ENCODE results near the gene LSM3. TPM values are rescaled to one million over a fixed set of nuclear protein-coding genes. Genes with fewer than 3 reads are reported as not detected.

Gene LSM3
- total and polyA plus RNA-seq, 12 donors, result 4.1 to 25.8 (median 9.5) TPM

DNA sequence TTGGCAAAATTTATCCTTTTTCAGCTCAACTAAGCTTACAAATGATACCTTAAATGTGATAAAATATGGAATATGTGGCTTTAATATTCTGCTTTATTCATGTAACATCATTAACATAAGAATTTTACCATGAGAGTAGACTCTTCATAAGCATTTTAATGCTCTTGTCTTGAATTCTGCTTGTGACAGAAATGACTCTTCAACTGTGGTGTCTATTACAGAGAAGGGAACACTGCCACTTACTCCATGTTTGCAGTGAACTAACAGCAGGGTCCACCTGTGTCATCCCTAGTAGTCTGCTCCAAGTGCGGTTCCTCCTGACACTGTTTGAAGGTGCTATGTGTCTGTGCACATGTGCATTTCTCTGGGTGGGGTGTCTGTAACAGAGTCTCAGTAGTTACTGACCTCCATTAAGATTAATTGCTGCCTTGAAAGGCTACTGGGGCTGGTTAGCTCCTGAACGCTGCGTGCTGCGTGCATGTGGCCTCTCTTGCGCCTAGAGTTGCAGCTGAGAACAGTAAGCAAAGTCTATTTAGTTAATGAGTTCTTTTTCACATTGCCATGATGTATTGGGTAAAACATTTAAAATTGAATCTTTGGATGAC lies 8.3 kb downstream of the LSM3 start:
- Histone ChIP-seq H3K27ac (no peak overlapping the region), H3K4me3 (no peak overlapping the region), H3K36me3 (replicated peaks in 1 of 2) (peaks cover 0 to 34% of the 10 kb centered on the region in 2 donors), H3K27me3 (no peaks in the 10 kb centered on the region), H3K4me1 (replicated peaks in 1 of 2) (peaks cover 0 to 6% of the 10 kb centered on the region in 2 donors), H3K9me3 (replicated peaks in 1 of 3) (no peaks in the 10 kb centered on the region)
- 80 to 94% (median 90%) methylated on average over 4 to 5 of the region's 5 CpGs for WGBS, 4 donors
- intact Hi-C loops (cut with DNase I), result no loop called here
- DNase-seq, result no peak
- no peak for TF ChIP-seq POLR2A (IDR thresholded peaks at IDR 0.05)
- TF ChIP-seq, protein P1, sequence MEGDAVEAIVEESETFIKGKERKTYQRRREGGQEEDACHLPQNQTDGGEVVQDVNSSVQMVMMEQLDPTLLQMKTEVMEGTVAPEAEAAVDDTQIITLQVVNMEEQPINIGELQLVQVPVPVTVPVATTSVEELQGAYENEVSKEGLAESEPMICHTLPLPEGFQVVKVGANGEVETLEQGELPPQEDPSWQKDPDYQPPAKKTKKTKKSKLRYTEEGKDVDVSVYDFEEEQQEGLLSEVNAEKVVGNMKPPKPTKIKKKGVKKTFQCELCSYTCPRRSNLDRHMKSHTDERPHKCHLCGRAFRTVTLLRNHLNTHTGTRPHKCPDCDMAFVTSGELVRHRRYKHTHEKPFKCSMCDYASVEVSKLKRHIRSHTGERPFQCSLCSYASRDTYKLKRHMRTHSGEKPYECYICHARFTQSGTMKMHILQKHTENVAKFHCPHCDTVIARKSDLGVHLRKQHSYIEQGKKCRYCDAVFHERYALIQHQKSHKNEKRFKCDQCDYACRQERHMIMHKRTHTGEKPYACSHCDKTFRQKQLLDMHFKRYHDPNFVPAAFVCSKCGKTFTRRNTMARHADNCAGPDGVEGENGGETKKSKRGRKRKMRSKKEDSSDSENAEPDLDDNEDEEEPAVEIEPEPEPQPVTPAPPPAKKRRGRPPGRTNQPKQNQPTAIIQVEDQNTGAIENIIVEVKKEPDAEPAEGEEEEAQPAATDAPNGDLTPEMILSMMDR (IDR thresholded peaks at IDR 0.05), result no peak

DNA sequence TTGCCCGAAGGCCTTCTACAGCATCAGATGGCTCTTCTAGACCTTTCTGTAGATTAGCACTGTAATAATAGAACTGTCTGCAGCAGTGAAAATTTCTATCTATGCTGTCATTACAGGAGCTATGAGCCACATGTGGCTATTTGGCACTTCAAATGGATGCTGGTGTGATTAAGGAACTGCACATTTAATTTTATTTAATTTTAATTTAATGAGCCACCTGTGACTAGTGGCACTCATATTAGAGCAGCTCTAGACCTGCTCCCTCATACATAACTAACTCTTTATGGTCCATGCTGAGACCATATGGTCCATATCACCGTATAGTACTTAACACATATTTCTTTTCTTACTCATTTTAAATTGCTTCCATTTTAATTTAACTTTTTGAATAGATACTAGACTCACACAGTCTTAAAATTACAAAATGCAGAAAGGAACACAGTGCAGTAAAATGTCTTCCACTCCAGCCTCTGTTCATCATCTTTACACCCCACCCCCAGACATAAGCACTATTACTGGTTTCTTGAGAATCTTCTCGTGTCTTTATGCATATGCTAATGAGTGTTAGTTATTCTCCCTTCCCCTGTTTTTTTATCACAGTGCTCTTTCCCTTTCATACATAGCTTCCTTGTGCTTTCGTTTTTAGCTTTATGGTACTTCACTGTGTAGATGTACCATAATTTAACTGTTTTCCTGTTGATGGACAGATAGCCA lies 9.6 kb downstream of the LSM3 start:
- intact Hi-C loops (cut with DNase I), result no loop called here
- DNase-seq, result no peak
- H3K36me3 ChIP-seq (replicated peaks in 1 of 2), result peaks cover 0 to 26% of the 10 kb centered on the region in 2 donors
- 76 to 87% (median 82%) methylated on average over 4 of the region's 4 CpGs for WGBS, 4 donors
- no peak overlapping the region for H3K27ac ChIP-seq
- H3K9me3 ChIP-seq (replicated peaks in 1 of 3), result no peaks in the 10 kb centered on the region
- H3K4me1 ChIP-seq (replicated peaks in 1 of 2), result peaks cover 0 to 4% of the 10 kb centered on the region in 2 donors
- no peaks in the 10 kb centered on the region for H3K27me3 ChIP-seq
- no peak overlapping the region for H3K4me3 ChIP-seq
- TF ChIP-seq POLR2A (IDR thresholded peaks at IDR 0.05), result no peak
- TF ChIP-seq, protein P1 (IDR thresholded peaks at IDR 0.05), result no peak

DNA sequence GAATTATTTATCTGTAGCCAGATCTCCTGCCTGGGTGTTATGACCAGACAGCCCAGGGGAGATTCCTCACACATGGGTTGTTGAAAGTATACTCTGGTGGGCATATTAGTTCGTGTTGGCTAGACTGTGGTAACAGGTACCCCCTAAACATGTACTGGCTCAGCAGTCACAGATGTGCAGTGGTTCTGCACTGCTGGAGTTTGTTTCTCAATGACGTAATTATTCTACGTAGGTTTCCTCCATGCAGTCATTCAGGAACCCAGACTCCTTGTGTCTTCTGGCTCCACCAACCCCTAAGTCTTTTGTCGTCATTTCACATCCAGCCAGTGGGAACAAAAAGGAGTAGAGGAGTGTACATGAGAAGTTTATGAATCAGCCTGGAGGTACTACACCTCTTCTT lies 16.2 kb downstream of the LSM3 start:
- Histone ChIP-seq H3K27me3 (no peaks in the 10 kb centered on the region), H3K36me3 (replicated peaks in 1 of 2) (peaks cover 0 to 20% of the 10 kb centered on the region in 2 donors), H3K27ac (no peak overlapping the region), H3K4me3 (no peak overlapping the region), H3K4me1 (replicated peaks in 1 of 2) (no peaks in the 10 kb centered on the region), H3K9me3 (replicated peaks in 1 of 3) (no peaks in the 10 kb centered on the region)
- intact Hi-C loops (cut with DNase I), result no loop called here
- DNase-seq, result no peak
- WGBS, 4 donors, result 93 to 100% (median 96%) methylated on average over 3 to 4 of the region's 4 CpGs
- TF ChIP-seq POLR2A (IDR thresholded peaks at IDR 0.05), result no peak
- TF ChIP-seq, protein P1 (IDR thresholded peaks at IDR 0.05), result no peak

DNA sequence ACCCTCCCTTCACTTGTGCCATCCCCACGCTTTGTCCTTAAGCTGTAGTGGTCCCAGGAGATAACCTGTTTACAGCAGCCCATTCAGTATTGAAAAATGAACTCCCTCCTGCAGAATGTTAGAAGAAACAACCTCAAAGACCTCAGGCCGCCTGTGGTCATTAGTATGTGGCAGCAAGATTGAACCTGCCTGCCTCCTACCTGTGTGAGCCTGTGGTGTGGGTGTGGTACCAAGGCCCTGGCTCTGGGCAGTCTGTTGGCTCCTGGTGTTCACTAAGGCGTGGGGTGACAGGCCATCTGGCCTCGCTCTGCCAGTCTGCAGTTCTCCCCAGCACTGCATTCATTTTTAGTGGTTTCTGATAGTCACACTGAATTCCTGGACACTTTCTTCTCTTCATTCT lies 21.0 kb downstream of the LSM3 start:
- Histone ChIP-seq H3K9me3 (replicated peaks in 1 of 3) (no peaks in the 10 kb centered on the region), H3K4me3 (no peak overlapping the region), H3K27ac (no peak overlapping the region), H3K36me3 (replicated peaks in 1 of 2) (peaks cover 0 to 20% of the 10 kb centered on the region in 2 donors), H3K4me1 (replicated peaks in 1 of 2) (peaks cover 6 to 19% of the 10 kb centered on the region in 2 donors), H3K27me3 (no peaks in the 10 kb centered on the region)
- TF ChIP-seq POLR2A (IDR thresholded peaks at IDR 0.05), result no peak
- TF ChIP-seq, protein P1 (IDR thresholded peaks at IDR 0.05), result no peak
- WGBS, 4 donors, result 80 to 89% (median 87%) methylated on average over 4 of the region's 4 CpGs
- no peak for DNase-seq
- intact Hi-C loops (cut with DNase I), result loop anchor here (5.0 to 10.0 kb wide), 2 partner anchors 55 to 268 kb away; no protein-coding TSS in a partner anchor

Data from adrenal gland (tissue), 12 donors.